ENCODE data around the gene ANTKMT.

DNA sequence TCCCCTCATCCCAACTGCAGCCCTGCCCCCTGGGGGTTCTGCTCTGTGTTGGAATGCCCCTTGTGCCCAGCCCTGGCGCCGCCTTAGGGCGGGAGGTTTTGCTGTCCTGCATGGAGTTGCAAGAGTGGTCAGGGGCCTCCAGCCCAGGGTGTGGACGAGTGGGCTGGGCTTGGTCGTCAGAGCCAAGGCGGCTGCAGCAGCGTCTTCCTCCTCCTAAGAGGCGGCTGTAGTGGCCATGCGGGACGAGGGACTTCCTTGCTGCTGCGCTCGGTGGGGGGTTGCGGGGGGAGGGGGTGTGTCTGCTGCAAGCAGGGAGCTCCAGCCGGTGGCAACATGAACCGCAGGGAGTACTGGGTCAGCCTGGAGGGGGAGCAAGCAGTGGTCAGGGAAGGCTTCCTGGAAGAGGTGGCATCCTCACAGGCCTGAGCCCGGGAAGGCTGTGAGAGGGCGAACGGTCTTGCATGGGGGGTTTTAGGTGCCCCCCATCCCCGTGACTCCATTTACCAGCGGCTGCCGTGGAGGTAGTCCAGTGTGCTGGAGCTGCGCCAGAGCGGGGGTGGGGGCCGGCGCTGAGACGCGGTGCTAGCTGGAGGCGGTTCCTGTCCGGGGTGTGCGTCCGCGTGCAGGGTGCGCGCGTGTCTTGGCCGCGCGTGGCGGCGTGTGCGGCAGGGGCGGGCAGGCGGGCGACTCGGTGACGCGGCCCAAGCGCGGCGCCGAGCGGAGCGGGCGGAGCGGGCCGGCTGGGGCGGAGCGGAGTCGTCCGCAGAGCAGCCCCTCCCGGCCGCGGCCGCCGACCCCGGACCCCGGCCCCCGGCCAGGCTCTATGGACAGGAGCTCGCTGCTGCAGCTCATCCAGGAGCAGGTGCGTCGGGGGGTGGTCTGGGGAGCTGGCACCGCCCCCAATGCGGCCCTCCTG is 45.7 kb upstream of the ANTKMT start, which contains the start of gene RHBDL1:
- TF ChIP-seq, protein P1, sequence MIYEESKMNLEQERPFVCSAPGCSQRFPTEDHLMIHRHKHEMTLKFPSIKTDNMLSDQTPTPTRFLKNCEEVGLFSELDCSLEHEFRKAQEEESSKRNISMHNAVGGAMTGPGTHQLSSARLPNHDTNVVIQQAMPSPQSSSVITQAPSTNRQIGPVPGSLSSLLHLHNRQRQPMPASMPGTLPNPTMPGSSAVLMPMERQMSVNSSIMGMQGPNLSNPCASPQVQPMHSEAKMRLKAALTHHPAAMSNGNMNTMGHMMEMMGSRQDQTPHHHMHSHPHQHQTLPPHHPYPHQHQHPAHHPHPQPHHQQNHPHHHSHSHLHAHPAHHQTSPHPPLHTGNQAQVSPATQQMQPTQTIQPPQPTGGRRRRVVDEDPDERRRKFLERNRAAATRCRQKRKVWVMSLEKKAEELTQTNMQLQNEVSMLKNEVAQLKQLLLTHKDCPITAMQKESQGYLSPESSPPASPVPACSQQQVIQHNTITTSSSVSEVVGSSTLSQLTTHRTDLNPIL (CRISPR knock-in tag; IDR thresholded peaks at IDR 0.05; ENCODE audit: low read depth): no peak
- TF ChIP-seq, protein P2, sequence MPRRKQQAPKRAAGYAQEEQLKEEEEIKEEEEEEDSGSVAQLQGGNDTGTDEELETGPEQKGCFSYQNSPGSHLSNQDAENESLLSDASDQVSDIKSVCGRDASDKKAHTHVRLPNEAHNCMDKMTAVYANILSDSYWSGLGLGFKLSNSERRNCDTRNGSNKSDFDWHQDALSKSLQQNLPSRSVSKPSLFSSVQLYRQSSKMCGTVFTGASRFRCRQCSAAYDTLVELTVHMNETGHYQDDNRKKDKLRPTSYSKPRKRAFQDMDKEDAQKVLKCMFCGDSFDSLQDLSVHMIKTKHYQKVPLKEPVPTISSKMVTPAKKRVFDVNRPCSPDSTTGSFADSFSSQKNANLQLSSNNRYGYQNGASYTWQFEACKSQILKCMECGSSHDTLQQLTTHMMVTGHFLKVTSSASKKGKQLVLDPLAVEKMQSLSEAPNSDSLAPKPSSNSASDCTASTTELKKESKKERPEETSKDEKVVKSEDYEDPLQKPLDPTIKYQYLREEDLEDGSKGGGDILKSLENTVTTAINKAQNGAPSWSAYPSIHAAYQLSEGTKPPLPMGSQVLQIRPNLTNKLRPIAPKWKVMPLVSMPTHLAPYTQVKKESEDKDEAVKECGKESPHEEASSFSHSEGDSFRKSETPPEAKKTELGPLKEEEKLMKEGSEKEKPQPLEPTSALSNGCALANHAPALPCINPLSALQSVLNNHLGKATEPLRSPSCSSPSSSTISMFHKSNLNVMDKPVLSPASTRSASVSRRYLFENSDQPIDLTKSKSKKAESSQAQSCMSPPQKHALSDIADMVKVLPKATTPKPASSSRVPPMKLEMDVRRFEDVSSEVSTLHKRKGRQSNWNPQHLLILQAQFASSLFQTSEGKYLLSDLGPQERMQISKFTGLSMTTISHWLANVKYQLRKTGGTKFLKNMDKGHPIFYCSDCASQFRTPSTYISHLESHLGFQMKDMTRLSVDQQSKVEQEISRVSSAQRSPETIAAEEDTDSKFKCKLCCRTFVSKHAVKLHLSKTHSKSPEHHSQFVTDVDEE (CRISPR knock-in tag; IDR thresholded peaks at IDR 0.05): no peak
- TF ChIP-seq CSRNP3 (CRISPR knock-in tag; IDR thresholded peaks at IDR 0.05) (no peak), CSDC2 (CRISPR knock-in tag; IDR thresholded peaks at IDR 0.05) (no peak), PPARA (CRISPR knock-in tag; IDR thresholded peaks at IDR 0.05; ENCODE audit: borderline replicate concordance) (no peak), TCF4 (CRISPR knock-in tag; IDR thresholded peaks at IDR 0.05; ENCODE audit: borderline replicate concordance) (no peak), ZFP30 (CRISPR knock-in tag; IDR thresholded peaks at IDR 0.05) (no peak), OSR1 (CRISPR knock-in tag; IDR thresholded peaks at IDR 0.05) (no peak), GLIS3 (CRISPR knock-in tag; IDR thresholded peaks at IDR 0.05) (peak; percentile 60; the same call in 1 of the 2 replicates), POU6F1 (CRISPR knock-in tag; IDR thresholded peaks at IDR 0.05; ENCODE audit: borderline replicate concordance, low read depth) (no peak), TOX (CRISPR knock-in tag; IDR thresholded peaks at IDR 0.05; ENCODE audit: borderline replicate concordance) (no peak), ARNTL (CRISPR knock-in tag; IDR thresholded peaks at IDR 0.05; ENCODE audit: borderline replicate concordance, low read depth) (no peak)
- TF ChIP-seq, protein P3, sequence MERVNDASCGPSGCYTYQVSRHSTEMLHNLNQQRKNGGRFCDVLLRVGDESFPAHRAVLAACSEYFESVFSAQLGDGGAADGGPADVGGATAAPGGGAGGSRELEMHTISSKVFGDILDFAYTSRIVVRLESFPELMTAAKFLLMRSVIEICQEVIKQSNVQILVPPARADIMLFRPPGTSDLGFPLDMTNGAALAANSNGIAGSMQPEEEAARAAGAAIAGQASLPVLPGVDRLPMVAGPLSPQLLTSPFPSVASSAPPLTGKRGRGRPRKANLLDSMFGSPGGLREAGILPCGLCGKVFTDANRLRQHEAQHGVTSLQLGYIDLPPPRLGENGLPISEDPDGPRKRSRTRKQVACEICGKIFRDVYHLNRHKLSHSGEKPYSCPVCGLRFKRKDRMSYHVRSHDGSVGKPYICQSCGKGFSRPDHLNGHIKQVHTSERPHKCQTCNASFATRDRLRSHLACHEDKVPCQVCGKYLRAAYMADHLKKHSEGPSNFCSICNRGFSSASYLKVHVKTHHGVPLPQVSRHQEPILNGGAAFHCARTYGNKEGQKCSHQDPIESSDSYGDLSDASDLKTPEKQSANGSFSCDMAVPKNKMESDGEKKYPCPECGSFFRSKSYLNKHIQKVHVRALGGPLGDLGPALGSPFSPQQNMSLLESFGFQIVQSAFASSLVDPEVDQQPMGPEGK (CRISPR knock-in tag; IDR thresholded peaks at IDR 0.05; ENCODE audit: borderline replicate concordance): no peak; the same call in 1 of the 2 replicates
